ENCODE results near the gene ARHGEF11. TPM values are rescaled to one million over a fixed set of nuclear protein-coding genes. Genes with fewer than 3 reads are reported as not detected.

The ARHGEF11 gene
- total and polyA plus RNA-seq, 2 donors (not counting 1 experiment from before 2014, with no cell fraction given), result 1.0 to 4.6 TPM

GRCh38 chr1:157095091-157095490, 49.5 kb upstream of the ARHGEF11 start:
- Mint-ChIP-seq H3K4me3 (no peak overlapping the region), H3K27me3 (peaks cover 9% of the 10 kb centered on the region), H3K4me1 (no peaks in the 10 kb centered on the region), H3K9me3 (ENCODE audit: insufficient read depth) (no peaks in the 10 kb centered on the region), H3K27ac (no peak overlapping the region)
- Histone ChIP-seq H3K27me3 (replicated peaks in 1 of 4; ENCODE audit: control extremely low read depth in 1 of 4, control insufficient read depth in 3 of 4, insufficient read depth in 4 of 4, low read length in 3 of 4) (peaks cover 0 to 5% (median 0%) of the 10 kb centered on the region in 4 experiments), H3K36me3 (replicated peaks in 1 of 2; ENCODE audit: control extremely low read depth in 1 of 2, control insufficient read depth in 1 of 2, extremely low read depth in 1 of 2, insufficient read depth in 2 of 2, low read length in 1 of 2) (no peaks in the 10 kb centered on the region), H3K9me3 (ENCODE audit: control extremely low read depth in 1 of 3, control insufficient read depth in 2 of 3, insufficient read depth in 1 of 3, low read length in 2 of 3) (no peaks in the 10 kb centered on the region), H3K4me1 (ENCODE audit: control insufficient read depth in 2 of 2, insufficient read depth in 2 of 2, low read length in 2 of 2) (no peaks in the 10 kb centered on the region), H3K79me2 (ENCODE audit: control insufficient read depth, insufficient read depth, low read length) (no peaks in the 10 kb centered on the region), H3K4me2 (replicated peaks; ENCODE audit: low read depth, low read length, poor library complexity, severe bottlenecking) (no peak overlapping the region), H3K27ac (ENCODE audit: low read length in 2 of 2) (no peak overlapping the region), H2AFZ (ENCODE audit: insufficient read depth, low read depth, low read length, poor library complexity, severe bottlenecking) (no peak overlapping the region), H3K4me3 (ENCODE audit: control extremely low read depth in 1 of 5, extremely low read depth in 1 of 5, insufficient read depth in 1 of 5, low read depth in 2 of 5, low read length in 4 of 5) (no peak overlapping the region), H3K9ac (ENCODE audit: low read length) (no peak overlapping the region), H4K20me1 (ENCODE audit: control insufficient read depth, insufficient read depth, low read length, poor library complexity, severe bottlenecking) (no peaks in the 10 kb centered on the region)
- no peak for ATAC-seq (ENCODE audit: low read depth)
- ChIA-PET CTCF (interaction anchor here (1.1 to 4.2 kb wide), 2 partner anchors 8 to 61 kb away, joined by 3 to 29 read pairs; no protein-coding TSS in a partner anchor), POLR2A (no interaction called here)
- TF ChIP-seq CTCF (IDR thresholded peaks at IDR 0.05) (no peak), EZH2 (IDR thresholded peaks at IDR 0.05; ENCODE audit: borderline replicate concordance, insufficient read depth, low read depth, low read length, poor library complexity, severe bottlenecking) (no peak)
- WGBS (ENCODE audit: insufficient coverage), result no CpG with 5 or more reads among the region's 4 CpGs
- DNase-seq, result no peak
- intact Hi-C loops (cut with micrococcal nuclease), result no loop called here

- Histone ChIP-seq H3K36me3 (replicated peaks in 1 of 2; ENCODE audit: control extremely low read depth in 1 of 2, control insufficient read depth in 1 of 2, extremely low read depth in 1 of 2, insufficient read depth in 2 of 2, low read length in 1 of 2) (no peaks in the 10 kb centered on the region), H3K79me2 (ENCODE audit: control insufficient read depth, insufficient read depth, low read length) (no peaks in the 10 kb centered on the region), H3K9ac (ENCODE audit: low read length) (no peak overlapping the region), H3K4me1 (ENCODE audit: control insufficient read depth in 2 of 2, insufficient read depth in 2 of 2, low read length in 2 of 2) (no peaks in the 10 kb centered on the region), H3K27ac (ENCODE audit: low read length in 2 of 2) (no peak overlapping the region), H3K27me3 (replicated peaks in 1 of 4; ENCODE audit: control extremely low read depth in 1 of 4, control insufficient read depth in 3 of 4, insufficient read depth in 4 of 4, low read length in 3 of 4) (peaks cover 0 to 5% (median 0%) of the 10 kb centered on the region in 4 experiments), H3K4me2 (replicated peaks; ENCODE audit: low read depth, low read length, poor library complexity, severe bottlenecking) (no peak overlapping the region), H4K20me1 (ENCODE audit: control insufficient read depth, insufficient read depth, low read length, poor library complexity, severe bottlenecking) (no peaks in the 10 kb centered on the region), H3K9me3 (ENCODE audit: control extremely low read depth in 1 of 3, control insufficient read depth in 2 of 3, insufficient read depth in 1 of 3, low read length in 2 of 3) (no peaks in the 10 kb centered on the region), H3K4me3 (ENCODE audit: control extremely low read depth in 1 of 5, extremely low read depth in 1 of 5, insufficient read depth in 1 of 5, low read depth in 2 of 5, low read length in 4 of 5) (no peak overlapping the region), H2AFZ (ENCODE audit: insufficient read depth, low read depth, low read length, poor library complexity, severe bottlenecking) (no peak overlapping the region)
- peaks cover 12% of the 10 kb centered on the region for H3K27me3 Mint-ChIP-seq
- H3K9me3 Mint-ChIP-seq (ENCODE audit: insufficient read depth), result no peaks in the 10 kb centered on the region
- intact Hi-C loops (cut with micrococcal nuclease), result no loop called here
- ChIA-PET POLR2A (no interaction called here), CTCF (interaction anchor here (4.2 kb wide), 1 partner anchor 63 kb away, joined by 29 read pairs; no protein-coding TSS in a partner anchor)
- WGBS (ENCODE audit: insufficient coverage), result 83% methylated on average over 5 of the region's 8 CpGs
- no peak for ATAC-seq (ENCODE audit: low read depth)
- DNase-seq, result no peak
- no peak overlapping the region for H3K27ac Mint-ChIP-seq
- H3K4me1 Mint-ChIP-seq, result no peaks in the 10 kb centered on the region
- no peak overlapping the region for H3K4me3 Mint-ChIP-seq
- TF ChIP-seq CTCF (IDR thresholded peaks at IDR 0.05), result no peak
- no peak for TF ChIP-seq EZH2 (IDR thresholded peaks at IDR 0.05; ENCODE audit: borderline replicate concordance, insufficient read depth, low read depth, low read length, poor library complexity, severe bottlenecking)
Measured at GRCh38 chr1:157092831-157093230, 47.3 kb upstream of the ARHGEF11 start.

All from B cell (primary cell).